NCI-H2227 (cell line): ENCODE measurements around the gene RASSF4.
A peak's percentile ranks its signal among the peaks of the same experiment; 100 is the strongest.

ENCODE experiments used
- DNase-seq: peaks from one replicate; lab custom pipeline; 2025; ENCODE audit not compliant: unreplicated experiment; lab: John Stamatoyannopoulos, UW

RASSF4 gene

DNA sequence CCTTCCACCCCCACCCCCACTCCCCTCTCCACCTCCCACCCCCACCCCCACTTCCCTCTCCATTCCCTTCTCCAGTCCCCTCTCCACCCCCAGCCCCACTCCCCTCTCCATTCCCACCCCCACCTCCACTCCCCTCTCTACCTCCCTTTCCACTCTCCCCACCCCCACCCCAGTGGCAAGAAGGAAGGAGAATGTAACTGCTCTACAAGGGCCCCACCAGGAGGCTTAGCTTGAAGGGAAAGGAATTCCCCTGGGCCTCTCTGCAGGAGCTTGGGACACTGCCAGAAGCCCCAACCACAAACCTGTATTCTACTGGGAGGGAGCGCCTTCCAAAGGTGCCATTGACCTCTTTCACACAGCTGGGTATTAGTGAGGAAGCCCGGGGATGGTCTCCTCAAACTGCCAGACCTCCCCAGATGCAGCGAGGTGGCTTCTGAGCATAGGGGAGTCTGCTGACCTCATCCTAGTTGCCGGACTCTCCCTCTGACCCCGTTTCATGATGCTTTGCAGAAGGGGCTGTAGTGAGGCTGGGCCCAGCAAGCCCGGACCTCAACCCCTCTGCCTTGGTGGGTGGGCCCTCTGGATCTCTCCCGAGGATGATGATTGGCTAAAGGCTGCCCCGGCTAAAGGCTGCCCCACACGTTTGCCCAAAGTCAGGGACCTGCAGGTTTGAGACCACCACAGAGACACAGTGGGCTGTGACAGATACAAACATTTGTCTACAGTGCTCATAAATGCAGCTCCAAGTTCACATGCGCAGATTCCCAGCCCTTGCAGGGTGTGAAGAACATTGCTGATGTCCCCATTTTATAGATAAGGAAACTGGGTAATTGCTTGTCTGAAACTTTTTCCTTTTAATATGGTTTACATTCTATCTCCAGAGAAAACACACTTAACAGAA, 16.1 kb downstream of the RASSF4 start:
- DNase-seq: no peak

DNA sequence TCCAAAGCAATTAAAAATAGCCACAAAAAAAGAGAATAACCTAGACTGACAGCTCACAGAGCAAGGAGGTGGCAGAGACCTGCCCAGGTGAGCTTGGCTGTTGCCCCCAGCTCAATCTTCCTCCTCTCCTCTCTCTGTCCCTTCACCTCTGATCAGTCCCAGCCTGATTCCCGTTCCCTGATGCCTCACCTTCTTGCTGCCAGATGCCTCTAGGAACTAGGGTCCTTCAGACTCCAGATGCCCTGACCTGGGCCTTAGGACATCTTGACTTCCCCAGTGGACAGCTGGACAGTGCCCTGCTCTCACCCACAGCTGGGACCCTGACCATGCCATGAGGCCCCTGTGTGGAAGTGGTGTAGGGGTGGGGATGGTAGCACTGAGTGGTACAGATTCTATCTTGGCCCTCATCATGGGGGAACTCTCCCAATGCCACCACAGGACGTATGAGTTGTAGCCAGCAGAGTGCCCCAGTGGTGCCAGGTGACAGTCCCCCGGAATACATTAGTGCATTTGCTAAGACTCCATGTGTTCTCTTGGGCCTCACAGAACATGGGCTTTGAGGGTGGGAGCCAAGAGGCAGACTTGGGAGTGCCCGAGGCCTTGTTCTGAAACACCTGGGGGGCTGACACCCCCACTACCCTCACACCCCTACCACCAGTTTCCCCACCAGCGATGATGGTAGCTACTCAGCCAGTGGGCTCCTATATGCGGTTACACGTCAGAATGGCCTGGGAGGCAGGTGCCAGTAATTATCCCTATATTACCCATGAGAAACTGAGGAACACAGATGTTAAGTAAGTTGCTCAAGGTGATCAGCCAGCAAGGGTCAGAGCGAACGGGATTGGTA, 17.0 kb downstream of the RASSF4 start:
- no peak for DNase-seq

DNA sequence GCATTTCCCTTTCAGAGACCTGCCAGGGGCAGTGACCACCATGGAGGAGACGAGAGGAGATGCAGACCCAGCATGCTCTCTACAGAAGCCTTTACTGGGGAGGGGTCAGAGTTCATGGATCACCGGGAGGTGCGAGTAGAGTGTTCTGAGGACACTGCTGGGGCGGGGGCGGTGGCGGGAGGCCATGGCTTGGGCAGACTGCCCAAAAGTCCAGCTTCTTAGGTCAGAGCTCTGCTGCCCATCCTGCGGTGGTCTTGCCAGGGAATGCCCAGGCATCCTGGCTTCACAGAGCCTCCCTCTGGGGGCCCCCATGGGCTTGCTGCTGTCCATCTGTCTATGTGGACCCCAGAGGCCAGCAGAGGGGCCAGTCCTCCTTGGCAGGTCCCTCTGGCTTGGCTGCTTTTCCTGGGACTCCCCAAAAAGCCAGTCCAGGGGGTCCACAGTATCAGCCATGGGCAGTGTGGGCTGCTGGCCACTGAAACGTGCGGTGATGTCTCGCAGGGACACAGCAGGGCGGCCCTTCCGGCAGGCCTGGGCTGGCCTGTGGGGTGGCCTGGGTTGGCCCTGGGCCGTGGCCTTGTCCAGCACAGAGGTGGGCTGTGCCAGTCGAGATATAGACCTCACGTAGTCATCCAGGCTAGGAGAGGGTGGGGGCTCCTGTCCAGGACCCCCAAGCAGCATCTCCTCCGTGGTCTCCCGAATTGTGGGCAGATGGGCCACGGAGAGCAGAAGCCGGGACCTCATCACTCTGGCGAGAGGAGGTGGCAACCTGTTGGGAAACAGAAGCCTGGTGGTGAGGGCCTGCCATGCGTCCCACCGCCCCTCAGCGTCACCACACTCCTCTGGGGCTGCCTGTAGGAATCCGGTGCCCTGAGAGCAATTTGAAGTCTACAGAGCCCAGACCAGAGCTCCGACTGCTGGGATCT, 17.9 kb downstream of the RASSF4 start:
- DNase-seq: no peak

DNA sequence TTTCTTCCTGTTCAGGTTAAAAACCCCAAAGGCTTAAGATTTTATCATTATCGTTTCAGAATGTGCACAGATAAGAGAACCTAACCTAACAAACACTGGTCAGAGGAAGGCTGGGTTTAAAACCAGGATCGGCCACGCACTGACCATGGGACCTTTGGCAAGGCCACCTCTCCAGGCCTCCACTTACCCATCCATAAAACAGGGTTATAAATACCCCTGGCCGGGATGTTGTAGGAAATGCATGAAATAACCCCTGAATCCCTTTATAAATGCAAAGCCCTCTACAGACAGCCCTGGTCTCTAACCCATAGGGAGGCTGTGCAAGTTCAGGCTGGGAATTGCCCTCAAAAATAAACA, 18.6 kb downstream of the RASSF4 start:
- DNase-seq: no peak

DNA sequence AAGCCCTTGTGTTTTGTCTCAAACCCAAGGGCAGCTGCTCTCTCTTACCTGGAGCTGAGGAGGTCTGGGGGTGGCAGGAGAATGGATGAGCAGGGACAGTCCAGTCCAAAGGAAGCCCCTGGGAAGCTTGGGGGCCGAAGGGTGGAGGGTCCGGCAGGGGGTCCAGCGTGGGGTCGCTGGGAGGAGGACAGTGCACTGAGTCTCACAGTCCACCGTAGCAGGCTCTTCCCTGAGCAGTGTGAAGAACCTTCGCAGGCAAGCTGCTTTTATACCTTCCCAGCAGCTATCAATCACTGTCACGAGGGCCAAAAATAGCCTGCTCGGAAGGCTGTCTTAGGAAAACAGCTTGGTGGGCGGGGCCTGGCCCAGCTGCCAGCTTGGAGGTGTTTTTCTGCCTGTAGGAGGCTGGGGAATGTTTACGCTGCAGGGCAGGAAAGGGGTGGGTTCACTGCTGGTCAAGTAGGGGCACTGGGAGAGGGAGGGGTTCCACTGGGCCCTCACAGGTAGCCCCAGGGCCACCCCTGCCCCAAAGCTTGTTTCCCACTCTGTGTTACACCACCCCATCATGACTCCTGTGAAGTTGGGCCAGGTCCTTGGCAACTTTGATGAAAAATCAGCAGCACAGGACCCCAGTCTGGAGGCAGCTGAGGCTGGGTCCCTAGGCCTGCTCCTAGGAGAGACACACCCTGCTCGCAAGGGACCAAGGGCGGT, 19.1 kb downstream of the RASSF4 start, which contains the start of gene DEPP1:
Gene DEPP1 (minus strand): TSS at position 240 of the 711 bp plus-strand sequence. CDS start 779 bp downstream, outside the sequence.
- DNase-seq: peak; percentile 93

DNA sequence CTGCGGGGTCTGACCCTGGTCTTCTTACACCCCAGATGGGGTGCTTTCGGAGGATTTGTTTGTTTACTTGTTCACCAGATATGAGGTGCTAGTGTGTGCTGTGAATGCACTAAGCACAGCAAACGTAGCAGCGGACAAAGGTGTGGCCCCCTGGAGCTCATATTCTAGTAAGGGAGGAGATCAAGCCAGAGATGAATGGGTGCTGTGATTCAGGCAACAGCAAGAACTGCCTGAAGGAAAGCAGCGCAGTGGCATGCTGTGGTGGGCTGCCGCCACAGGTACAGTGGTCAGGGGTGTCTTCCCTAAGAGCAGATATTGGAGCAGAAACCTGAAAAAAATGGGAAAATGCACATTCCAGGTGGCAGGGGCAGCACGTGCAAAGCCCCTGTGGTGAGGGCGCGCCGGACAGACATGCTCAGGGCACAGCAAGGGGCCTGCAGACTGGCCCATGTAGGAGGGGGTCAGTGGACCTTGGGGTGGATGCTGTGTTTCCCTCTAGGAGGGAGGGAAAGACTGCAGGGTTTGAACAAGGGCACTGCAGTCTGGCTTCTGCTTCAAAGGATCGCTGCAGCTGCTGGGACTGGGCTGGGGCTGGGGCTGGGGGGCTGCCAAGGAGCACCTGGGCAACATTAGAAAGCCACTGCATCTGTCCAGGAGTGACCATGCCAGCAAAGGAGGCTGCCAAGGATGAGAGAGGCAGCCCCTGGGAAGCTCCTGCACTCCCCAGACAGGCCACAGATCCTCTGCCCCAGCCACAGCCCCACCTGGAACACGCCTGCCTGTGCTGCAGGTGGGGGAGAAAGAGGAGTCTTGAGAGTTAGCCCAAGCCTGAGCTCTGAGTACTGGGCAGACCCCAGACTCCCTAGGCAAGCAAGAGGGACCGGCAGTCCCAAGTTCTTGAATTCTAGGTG, 19.9 kb downstream of the RASSF4 start:
- no peak for DNase-seq

DNA sequence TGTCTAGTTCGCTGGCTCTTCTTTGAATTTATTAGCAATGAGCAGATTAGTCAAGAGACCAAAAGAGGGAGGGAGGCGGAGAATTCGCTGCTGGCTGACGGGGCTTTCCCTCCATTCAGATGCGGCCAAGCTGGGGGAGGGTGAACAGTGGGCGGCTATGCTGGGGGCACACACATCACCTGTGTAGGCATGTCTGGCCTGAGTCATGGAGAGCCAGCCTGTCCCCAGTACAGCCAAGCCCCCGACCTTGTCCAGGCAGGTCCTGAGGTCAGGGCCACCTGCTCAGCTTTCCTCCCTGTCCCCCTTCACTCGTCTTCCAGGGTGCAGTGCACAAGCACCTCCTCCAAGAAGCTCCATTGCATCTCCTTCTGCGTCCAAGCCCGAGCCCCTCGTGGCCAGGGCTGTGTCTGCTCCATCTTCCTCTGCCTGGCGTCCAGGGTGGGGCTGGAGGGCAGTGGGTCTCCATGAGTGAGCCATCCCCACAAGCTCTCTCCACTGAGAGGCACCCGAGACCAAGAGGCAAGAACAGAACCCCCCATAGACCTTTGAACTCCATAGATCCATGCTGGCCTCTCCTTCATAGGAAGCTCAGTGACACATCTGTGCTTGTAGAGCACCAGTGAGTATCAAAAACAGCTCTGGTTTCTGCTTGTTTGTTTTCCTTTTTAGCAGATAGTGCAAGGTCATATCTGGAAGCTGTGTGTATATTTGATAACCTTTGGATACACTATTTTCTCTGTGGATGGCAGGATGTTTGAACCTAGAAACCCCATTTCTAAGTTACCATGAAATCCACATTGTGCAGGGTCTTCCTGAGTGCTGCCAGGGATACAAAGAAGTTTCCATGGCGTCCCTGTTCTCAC, 20.9 kb downstream of the RASSF4 start:
- DNase-seq: no peak

DNA sequence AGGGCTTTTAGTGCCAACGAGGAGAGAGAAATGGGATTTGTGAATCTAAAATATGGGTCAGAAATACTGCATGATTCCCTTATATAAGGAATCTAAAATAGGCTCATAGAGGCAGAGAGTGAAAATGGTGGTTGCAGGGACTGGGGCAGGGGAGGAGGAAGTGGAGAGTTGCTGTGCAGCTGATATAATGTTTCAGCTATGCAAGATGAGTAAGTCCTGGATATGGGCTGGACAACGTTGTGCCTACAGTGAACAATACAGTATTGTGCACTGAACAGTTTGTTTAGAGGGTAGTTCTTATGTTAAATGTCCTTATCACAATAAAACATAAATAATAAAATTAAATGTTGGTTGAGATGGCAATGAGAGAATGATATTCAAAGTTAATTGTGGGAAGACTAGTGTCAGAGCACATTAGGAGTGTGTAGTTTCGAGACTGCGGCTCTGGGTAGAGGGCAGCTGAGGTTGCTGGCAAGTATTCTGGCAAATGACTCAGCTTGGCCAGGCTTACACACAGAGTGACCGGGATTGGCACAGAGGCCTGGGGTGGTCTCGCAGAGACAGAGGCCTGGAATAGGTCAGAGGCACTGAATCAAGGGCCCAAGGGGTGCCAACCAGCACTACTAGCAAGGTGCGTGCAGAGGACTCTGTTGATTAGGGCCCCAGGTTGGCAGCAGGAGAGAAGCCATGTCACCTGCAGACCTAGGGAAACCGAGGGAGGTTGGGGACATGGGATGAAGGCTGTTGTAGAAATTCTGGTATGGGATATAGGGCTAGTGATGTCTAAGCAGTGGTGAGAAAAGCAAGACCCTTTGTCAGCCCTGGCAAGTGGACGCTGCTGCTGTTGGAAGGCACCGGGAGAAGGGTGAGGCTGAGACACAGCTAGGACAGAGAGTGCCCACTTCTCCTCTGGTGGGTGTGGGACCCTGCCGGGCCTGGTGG, 21.8 kb downstream of the RASSF4 start:
- no peak for DNase-seq

DNA sequence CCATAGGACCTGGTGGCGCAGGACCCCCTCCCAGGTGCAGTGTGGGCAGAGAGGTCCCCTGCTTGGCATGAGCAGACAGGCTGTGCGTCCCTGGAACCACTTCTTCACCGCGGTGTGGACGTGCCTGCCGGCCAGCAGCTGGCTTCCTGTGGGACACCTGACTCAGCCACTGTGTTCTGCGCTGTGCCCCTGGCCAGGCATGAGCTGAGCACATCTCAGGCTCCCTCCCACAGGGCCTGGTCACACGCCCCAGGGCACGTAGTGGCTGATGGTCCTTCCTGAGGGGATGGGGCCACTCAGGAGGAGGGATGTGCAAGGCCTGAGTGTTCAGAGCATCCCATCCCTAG, 22.5 kb downstream of the RASSF4 start:
- no peak for DNase-seq

DNA sequence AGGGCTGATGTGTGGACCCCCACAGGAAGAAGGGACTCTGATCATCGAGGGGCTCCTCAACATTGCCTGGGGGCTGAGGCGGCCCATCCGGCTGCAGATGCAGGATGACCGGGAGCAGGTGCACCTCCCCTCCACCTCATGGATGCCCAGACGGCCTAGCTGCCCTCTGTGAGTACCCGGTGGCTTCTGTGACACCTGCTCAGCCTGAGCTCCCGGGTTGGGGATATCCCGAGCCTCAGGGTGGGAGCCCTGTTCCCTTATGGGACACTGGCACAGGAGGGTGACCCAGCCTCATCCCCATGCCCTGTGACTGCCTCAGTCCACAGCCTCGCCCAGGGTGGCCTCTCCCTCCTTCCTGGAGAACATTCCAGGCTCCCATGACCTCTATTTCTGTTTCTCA, 22.9 kb downstream of the RASSF4 start:
- DNase-seq: no peak

DNA sequence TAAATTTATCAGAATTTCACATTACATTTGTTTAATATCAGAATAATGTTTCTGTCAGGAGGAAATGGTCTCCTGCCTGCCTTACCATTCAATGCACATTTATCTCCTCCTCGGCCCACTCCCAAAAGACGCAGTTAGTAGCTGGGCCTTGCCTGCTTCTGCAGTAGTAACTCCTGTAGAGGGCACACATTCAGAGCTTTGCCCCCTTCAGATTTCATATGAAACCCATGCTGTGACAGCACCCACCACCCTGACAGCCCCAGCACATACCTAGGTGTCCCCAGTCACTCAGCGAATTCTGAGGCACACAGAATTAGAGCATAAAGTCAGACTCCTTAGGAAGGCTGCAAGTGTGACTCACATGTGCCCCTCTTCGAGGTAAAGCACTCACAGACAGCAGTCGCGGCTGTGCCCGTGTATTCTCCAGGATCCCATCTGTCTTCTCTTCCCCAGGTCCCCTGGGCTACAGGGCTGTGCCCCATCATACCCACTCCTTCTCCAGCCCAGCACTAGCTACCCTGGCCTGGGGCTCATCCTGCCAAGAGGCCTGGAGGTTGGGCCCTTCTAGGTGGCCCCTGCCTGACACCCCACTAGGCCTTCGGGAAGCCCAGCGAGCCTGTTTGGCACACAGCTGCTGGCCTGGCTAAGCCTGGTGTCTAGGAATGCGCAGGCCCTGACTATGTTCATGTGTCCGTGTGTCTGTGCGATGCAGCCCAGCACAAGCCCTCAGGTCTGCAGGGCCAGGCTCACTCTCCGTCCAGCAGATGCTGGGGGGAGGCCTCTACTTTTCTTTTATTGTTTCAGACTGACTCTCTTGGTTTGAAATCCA, 23.7 kb downstream of the RASSF4 start:
- no peak for DNase-seq

DNA sequence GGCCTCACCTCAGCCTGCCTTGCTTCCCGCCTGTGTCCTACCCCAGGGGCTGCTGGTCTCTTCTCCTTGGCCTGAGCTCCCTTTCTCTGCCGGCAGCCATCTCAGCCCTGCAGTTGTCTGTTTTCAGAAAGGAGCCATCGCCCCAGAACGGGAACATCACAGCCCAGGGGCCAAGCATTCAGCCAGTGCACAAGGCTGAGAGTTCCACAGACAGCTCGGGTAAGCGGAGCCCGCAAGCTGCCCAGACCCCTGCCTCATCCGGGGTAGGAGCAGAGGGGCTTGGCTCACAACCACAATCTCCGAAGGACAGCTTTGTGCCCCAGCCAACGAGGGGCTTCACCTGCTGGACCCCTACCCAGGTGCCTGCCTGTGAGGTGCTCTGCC, 24.3 kb downstream of the RASSF4 start:
- DNase-seq: no peak

DNA sequence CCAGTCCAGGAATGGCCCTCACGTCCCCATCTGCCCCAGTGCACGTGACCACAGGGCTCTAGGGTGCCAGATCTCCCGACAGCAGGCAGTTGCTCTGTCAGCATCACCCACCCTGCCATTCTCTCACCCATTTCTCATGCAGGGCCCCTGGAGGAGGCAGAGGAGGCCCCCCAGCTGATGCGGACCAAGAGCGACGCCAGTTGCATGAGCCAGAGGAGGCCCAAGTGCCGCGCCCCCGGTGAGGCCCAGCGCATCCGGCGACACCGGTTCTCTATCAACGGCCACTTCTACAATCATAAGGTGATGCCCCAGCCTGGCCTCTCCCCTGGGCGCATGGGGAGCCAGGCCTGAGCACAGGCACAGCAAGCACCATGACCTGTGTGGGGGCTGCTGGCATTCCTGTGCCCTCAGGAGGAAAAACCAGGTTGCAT, 25.1 kb downstream of the RASSF4 start:
- no peak for DNase-seq

DNA sequence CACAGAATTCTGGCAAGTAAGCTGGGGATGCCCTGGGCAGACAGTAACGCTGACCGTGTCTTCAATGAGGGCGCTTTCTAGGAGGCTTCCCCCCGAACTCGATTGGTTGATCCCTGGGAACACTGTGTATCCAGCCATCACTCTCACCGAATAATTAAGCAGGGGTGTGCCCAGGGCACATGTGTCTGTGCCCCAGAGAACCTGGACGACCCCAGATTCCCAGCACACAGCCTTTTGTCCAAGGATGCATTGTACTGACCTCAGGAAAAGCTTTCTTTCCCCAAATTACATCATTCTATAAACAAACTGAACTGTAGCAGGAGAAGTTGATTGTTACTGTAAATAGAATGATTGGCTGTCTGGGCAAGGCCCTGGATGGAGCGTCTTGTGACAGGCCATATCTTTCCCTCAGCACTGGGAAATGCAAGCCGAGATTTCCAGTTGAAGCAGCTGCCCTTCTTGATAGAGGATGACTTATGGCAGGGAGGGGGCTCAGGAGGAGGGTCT, 25.6 kb downstream of the RASSF4 start:
- no peak for DNase-seq

DNA sequence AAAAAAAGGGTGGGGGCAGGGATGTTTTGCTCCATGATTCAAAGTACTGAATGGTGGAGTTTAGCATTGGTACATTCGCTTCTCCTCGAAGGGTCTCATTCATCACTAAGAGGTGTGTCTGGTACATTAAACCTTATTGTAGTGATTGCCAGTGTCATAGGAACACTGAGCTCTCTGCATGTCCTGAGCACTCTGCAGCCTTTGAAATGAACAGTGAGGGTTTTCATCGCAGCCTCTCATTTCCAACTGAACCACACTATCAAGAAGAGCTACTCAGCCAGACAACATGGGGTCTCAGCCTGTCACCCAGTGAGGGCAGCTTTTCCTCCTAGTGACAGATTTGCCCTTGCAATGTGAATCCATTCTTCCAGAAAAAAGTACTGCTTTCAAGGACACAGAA, 26.6 kb downstream of the RASSF4 start:
- no peak for DNase-seq

DNA sequence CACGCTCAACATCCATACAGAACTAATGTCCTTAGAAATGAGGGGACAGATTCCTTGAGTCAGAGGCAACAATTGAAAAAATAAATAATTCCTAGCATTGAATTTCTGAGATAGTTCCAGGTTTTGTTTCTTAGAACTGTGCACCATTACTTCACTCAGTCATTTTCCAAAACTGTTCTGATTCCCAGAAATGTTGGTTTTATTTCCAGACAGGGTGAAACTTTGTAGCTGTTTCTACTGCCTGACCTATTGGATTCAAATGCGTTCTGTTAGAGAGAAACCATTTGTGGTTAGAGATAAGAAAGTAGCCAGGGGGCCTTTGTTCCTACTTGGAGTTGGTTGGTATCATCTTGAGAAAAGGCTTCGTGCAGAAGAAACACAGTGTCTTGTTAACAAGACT, 27.1 kb downstream of the RASSF4 start:
- DNase-seq: no peak
